ENCODE results near the gene IGSF8. TPM values are rescaled to one million over a fixed set of nuclear protein-coding genes. Genes with fewer than 3 reads are reported as not detected.

IGSF8 gene
- total RNA-seq, 1 donor from 2014 or later, result 45.9 TPM

GRCh38 chr1:160091666-160092223, 6.7 kb downstream of the IGSF8 start:
- DNase-seq, result no peak
- H3K27me3 Mint-ChIP-seq (ENCODE audit: unreplicated experiment), result peaks cover 5% of the 10 kb centered on the region
- H3K4me1 Mint-ChIP-seq (ENCODE audit: low read depth, unreplicated experiment), result peaks cover 5% of the 10 kb centered on the region
- TF ChIP-seq, protein P1, sequence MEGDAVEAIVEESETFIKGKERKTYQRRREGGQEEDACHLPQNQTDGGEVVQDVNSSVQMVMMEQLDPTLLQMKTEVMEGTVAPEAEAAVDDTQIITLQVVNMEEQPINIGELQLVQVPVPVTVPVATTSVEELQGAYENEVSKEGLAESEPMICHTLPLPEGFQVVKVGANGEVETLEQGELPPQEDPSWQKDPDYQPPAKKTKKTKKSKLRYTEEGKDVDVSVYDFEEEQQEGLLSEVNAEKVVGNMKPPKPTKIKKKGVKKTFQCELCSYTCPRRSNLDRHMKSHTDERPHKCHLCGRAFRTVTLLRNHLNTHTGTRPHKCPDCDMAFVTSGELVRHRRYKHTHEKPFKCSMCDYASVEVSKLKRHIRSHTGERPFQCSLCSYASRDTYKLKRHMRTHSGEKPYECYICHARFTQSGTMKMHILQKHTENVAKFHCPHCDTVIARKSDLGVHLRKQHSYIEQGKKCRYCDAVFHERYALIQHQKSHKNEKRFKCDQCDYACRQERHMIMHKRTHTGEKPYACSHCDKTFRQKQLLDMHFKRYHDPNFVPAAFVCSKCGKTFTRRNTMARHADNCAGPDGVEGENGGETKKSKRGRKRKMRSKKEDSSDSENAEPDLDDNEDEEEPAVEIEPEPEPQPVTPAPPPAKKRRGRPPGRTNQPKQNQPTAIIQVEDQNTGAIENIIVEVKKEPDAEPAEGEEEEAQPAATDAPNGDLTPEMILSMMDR (IDR thresholded peaks at IDR 0.05; ENCODE audit: partially characterized antibody, unreplicated experiment), result no peak
- no peak overlapping the region for H3K4me3 Mint-ChIP-seq (ENCODE audit: unreplicated experiment)
- H3K9me3 Mint-ChIP-seq (ENCODE audit: unreplicated experiment), result peaks cover 9% of the 10 kb centered on the region
- no peak overlapping the region for H3K27ac Mint-ChIP-seq (ENCODE audit: unreplicated experiment)
- H3K36me3 Mint-ChIP-seq (ENCODE audit: unreplicated experiment), result no peaks in the 10 kb centered on the region

- DNase-seq, result no peak
- peaks cover 6% of the 10 kb centered on the region for H3K9me3 Mint-ChIP-seq (ENCODE audit: unreplicated experiment)
- no peak overlapping the region for H3K27ac Mint-ChIP-seq (ENCODE audit: unreplicated experiment)
- TF ChIP-seq, protein P1 (IDR thresholded peaks at IDR 0.05; ENCODE audit: partially characterized antibody, unreplicated experiment), result no peak
- H3K4me1 Mint-ChIP-seq (ENCODE audit: low read depth, unreplicated experiment), result peaks cover 3% of the 10 kb centered on the region
- H3K4me3 Mint-ChIP-seq (ENCODE audit: unreplicated experiment), result no peak overlapping the region
- H3K27me3 Mint-ChIP-seq (ENCODE audit: unreplicated experiment), result no peaks in the 10 kb centered on the region
- H3K36me3 Mint-ChIP-seq (ENCODE audit: unreplicated experiment), result no peaks in the 10 kb centered on the region
Observed at GRCh38 chr1:160090760-160091159, 7.7 kb downstream of the IGSF8 start.

- peaks cover 3% of the 10 kb centered on the region for H3K4me1 Mint-ChIP-seq (ENCODE audit: low read depth, unreplicated experiment)
- no peak overlapping the region for H3K4me3 Mint-ChIP-seq (ENCODE audit: unreplicated experiment)
- TF ChIP-seq, protein P1 (IDR thresholded peaks at IDR 0.05; ENCODE audit: partially characterized antibody, unreplicated experiment), result no peak
- DNase-seq, result no peak
- no peaks in the 10 kb centered on the region for H3K27me3 Mint-ChIP-seq (ENCODE audit: unreplicated experiment)
- no peak overlapping the region for H3K27ac Mint-ChIP-seq (ENCODE audit: unreplicated experiment)
- peaks cover 9% of the 10 kb centered on the region for H3K9me3 Mint-ChIP-seq (ENCODE audit: unreplicated experiment)
- H3K36me3 Mint-ChIP-seq (ENCODE audit: unreplicated experiment), result no peaks in the 10 kb centered on the region
Observed at GRCh38 chr1:160089883-160090282, 8.5 kb downstream of the IGSF8 start.

DNA sequence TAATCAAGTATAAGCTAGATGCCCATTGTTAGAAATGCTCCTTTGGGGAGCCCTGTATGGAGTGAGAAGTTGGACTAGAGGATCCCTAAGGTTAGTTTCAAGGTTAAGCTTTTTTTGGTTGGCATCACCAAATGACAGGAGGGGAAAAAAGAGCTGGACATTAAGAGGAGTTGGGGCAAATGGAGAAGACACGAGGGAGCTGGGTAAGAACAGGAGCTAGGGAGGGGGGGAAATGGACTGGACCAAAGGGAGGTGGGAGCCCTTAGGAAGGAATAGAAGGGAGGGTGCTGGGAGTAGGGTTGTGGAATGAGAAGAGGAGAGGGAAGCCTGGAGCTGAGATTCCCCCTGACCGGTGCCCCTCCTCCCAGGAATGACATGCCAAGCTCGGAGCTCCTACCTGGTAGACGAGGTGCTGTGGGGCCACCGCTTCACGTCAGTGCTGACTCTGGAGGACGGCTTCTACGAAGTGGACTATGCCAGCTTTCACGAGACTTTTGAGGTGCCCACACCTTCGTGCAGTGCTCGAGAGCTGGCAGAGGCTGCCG, 11.2 kb downstream of the IGSF8 start:
- Mint-ChIP-seq H3K4me3 (ENCODE audit: unreplicated experiment) (no peak overlapping the region), H3K4me1 (ENCODE audit: low read depth, unreplicated experiment) (peaks cover 6% of the 10 kb centered on the region), H3K36me3 (ENCODE audit: unreplicated experiment) (no peaks in the 10 kb centered on the region), H3K9me3 (ENCODE audit: unreplicated experiment) (peaks cover 5% of the 10 kb centered on the region), H3K27me3 (ENCODE audit: unreplicated experiment) (peaks cover 9% of the 10 kb centered on the region), H3K27ac (ENCODE audit: unreplicated experiment) (no peak overlapping the region)
- no peak for DNase-seq
- TF ChIP-seq, protein P1 (IDR thresholded peaks at IDR 0.05; ENCODE audit: partially characterized antibody, unreplicated experiment), result no peak

- peaks cover 10% of the 10 kb centered on the region for H3K4me1 Mint-ChIP-seq (ENCODE audit: low read depth, unreplicated experiment)
- no peak overlapping the region for H3K27ac Mint-ChIP-seq (ENCODE audit: unreplicated experiment)
- TF ChIP-seq, protein P1 (IDR thresholded peaks at IDR 0.05; ENCODE audit: partially characterized antibody, unreplicated experiment), result no peak
- H3K4me3 Mint-ChIP-seq (ENCODE audit: unreplicated experiment), result no peak overlapping the region
- peaks cover 9% of the 10 kb centered on the region for H3K27me3 Mint-ChIP-seq (ENCODE audit: unreplicated experiment)
- H3K36me3 Mint-ChIP-seq (ENCODE audit: unreplicated experiment), result no peaks in the 10 kb centered on the region
- H3K9me3 Mint-ChIP-seq (ENCODE audit: unreplicated experiment), result peaks cover 5% of the 10 kb centered on the region
- no peak for DNase-seq
Observed at GRCh38 chr1:160086456-160086892, 11.9 kb downstream of the IGSF8 start.
